RWPE2 (cell line): ENCODE data around the gene TBCE.

Source experiments
- ATAC-seq: fragments of 200-7000 bp; cut with Tn5 transposase; 3 replicates; pipeline ENCODE4 v1.9.1; 2021; ENCODE audit warnings: low read depth
- DNase-seq: peaks from one replicate; pipeline ENCODE4 v3.0.0-alpha.2; 2020; ENCODE audit warnings: low spot score
- H3K27ac ChIP-seq: fragments of 450-650 bp; 2 replicates; pipeline ENCODE4 v1.5.1; 2017; ENCODE audit warnings: mild to moderate bottlenecking; ENCODE audit not compliant: poor library complexity, severe bottlenecking
- H3K27me3 ChIP-seq: fragments of 250-450 bp; sonication (Bioruptor Pico); 2 replicates; pipeline ENCODE4 v1.5.1; 2021; ENCODE audit warnings: mild to moderate bottlenecking, moderate library complexity; ENCODE audit not compliant: insufficient read depth, poor library complexity, severe bottlenecking
- H3K36me3 ChIP-seq: fragments of 250-450 bp; sonication (Bioruptor Pico); 2 replicates; pipeline ENCODE4 v1.5.1; 2020; ENCODE audit warnings: low read depth, mild to moderate bottlenecking, moderate library complexity
- H3K4me1 ChIP-seq: fragments of 250-450 bp; sonication (Bioruptor Pico); 2 replicates; pipeline ENCODE4 v1.5.1; 2021; ENCODE audit warnings: mild to moderate bottlenecking, moderate library complexity; ENCODE audit not compliant: insufficient read depth, poor library complexity, severe bottlenecking
- H3K4me3 ChIP-seq: fragments of 250-450 bp; sonication (Bioruptor Pico); 2 replicates; pipeline ENCODE4 v1.5.1; 2021; ENCODE audit warnings: mild to moderate bottlenecking, moderate library complexity; ENCODE audit not compliant: severe bottlenecking
- H3K9me3 ChIP-seq: fragments of 250-450 bp; sonication (Bioruptor Pico); 2 replicates; pipeline ENCODE4 v1.5.1; 2021; ENCODE audit warnings: mild to moderate bottlenecking, moderate library complexity; ENCODE audit not compliant: severe bottlenecking
- TF ChIP-seq, protein P1 (sequence below): fragments of 450-650 bp; IDR thresholded peaks from one replicate; pipeline ENCODE4 v1.5.1; 2017; ENCODE audit warnings: mild to moderate bottlenecking, moderate library complexity; ENCODE audit not compliant: poor library complexity, severe bottlenecking

TBCE gene

DNA sequence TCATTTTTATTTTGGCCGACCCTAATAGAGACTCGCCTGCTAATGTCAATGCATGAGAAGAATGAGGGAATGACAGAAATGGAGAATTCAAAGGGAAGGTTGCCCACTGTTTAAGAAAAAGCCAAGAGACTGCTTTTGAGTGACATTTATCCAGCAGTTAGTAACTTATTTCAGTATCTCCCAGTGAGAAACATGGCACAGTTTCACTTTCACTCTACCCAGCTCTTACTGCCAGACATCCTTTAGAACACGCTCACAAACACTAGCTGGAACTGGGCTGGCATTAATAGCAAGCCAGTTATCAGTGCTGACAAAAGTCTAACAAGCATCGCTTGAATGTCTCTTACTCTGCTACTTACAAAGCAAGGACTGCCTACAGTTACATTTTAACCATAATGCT is 30.3 kb upstream of the TBCE start:
- H3K4me3 ChIP-seq: no peak overlapping the region
- H3K27ac ChIP-seq: no peak overlapping the region
- peaks cover 3% of the 10 kb centered on the region for H3K4me1 ChIP-seq

GRCh38 chr1:235339746-235340145 is 27.5 kb upstream of the TBCE start:
- Histone ChIP-seq H3K4me3 (no peak overlapping the region), H3K4me1 (no peaks in the 10 kb centered on the region), H3K36me3 (peaks cover 14% of the 10 kb centered on the region), H3K27me3 (no peaks in the 10 kb centered on the region), H3K27ac (no peak overlapping the region), H3K9me3 (no peaks in the 10 kb centered on the region)
- TF ChIP-seq, protein P1, sequence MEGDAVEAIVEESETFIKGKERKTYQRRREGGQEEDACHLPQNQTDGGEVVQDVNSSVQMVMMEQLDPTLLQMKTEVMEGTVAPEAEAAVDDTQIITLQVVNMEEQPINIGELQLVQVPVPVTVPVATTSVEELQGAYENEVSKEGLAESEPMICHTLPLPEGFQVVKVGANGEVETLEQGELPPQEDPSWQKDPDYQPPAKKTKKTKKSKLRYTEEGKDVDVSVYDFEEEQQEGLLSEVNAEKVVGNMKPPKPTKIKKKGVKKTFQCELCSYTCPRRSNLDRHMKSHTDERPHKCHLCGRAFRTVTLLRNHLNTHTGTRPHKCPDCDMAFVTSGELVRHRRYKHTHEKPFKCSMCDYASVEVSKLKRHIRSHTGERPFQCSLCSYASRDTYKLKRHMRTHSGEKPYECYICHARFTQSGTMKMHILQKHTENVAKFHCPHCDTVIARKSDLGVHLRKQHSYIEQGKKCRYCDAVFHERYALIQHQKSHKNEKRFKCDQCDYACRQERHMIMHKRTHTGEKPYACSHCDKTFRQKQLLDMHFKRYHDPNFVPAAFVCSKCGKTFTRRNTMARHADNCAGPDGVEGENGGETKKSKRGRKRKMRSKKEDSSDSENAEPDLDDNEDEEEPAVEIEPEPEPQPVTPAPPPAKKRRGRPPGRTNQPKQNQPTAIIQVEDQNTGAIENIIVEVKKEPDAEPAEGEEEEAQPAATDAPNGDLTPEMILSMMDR: no peak
- no peak for DNase-seq
- no peak for ATAC-seq

More for the DNA sequence above, 30.3 kb upstream of the TBCE start:
- H3K27me3 ChIP-seq: no peaks in the 10 kb centered on the region
- peaks cover 9% of the 10 kb centered on the region for H3K36me3 ChIP-seq
- no peak for DNase-seq
- TF ChIP-seq, protein P1: no peak
- H3K9me3 ChIP-seq: no peaks in the 10 kb centered on the region
- no peak for ATAC-seq

DNA sequence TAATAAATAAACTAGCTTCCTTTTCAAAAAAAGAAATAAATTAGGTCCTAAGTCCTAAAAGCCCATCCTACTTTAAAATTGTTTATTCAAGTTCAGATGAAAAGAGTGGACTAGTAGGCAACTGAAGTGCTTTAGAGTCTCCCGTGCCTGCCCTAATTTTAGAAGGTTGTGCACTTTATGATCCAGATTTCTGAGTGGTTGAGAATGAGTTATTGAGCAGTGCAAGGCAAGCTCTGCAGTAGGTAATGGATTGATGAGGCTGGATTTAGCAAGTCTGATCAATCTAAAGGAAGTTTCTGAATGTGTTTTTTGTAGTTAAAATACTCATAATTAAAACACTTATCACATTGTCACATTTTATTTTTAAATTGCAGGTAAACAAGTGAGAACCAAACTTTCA is 25.9 kb upstream of the TBCE start:
- Histone ChIP-seq H3K27ac (no peak overlapping the region), H3K36me3 (peaks cover 14% of the 10 kb centered on the region), H3K9me3 (no peaks in the 10 kb centered on the region), H3K4me3 (no peak overlapping the region), H3K27me3 (no peaks in the 10 kb centered on the region), H3K4me1 (no peaks in the 10 kb centered on the region)
- ATAC-seq (no peak), DNase-seq (no peak)
- TF ChIP-seq, protein P1: no peak

GRCh38 chr1:235342039-235342438 is 25.2 kb upstream of the TBCE start:
- Histone ChIP-seq H3K4me1 (no peaks in the 10 kb centered on the region), H3K27me3 (no peaks in the 10 kb centered on the region), H3K4me3 (no peak overlapping the region), H3K36me3 (peaks cover 13% of the 10 kb centered on the region), H3K9me3 (no peaks in the 10 kb centered on the region), H3K27ac (no peak overlapping the region)
- TF ChIP-seq, protein P1: no peak
- no peak for DNase-seq
- ATAC-seq: no peak

- Histone ChIP-seq H3K27me3 (no peaks in the 10 kb centered on the region), H3K9me3 (no peaks in the 10 kb centered on the region), H3K36me3 (peaks cover 9% of the 10 kb centered on the region; the same call in 1 of the 2 replicates), H3K27ac (no peak overlapping the region), H3K4me3 (no peak overlapping the region), H3K4me1 (no peaks in the 10 kb centered on the region)
- ATAC-seq (no peak), DNase-seq (no peak)
- TF ChIP-seq, protein P1: no peak
Measured at GRCh38 chr1:235342471-235342870, 24.8 kb upstream of the TBCE start.
